SK-N-MC (cell line): Measurements from ENCODE around the gene VWC2.

Experiments used
- DNase-seq: peaks from one replicate; pipeline ENCODE4 v3.0.0-alpha.2; 2011; ENCODE audit warnings: low read depth, low spot score
- H3K27ac ChIP-seq: fragments of 200-600 bp; sonication (generic); 2 replicates; pipeline ENCODE4 v1.5.1; 2016; ENCODE audit warnings: mixed run types
- H3K36me3 ChIP-seq: fragments of 200-600 bp; sonication (generic); 2 replicates; pipeline ENCODE4 v1.6.1; 2017; ENCODE audit warnings: antibody characterized with exemption, low read length, mixed read lengths; ENCODE audit not compliant: insufficient read depth
- H3K4me3 ChIP-seq: fragments of 200-600 bp; sonication (generic); 2 replicates; pipeline ENCODE4 v1.5.1; 2016
- H3K9ac ChIP-seq: fragments of 200-600 bp; sonication (generic); 2 replicates; pipeline ENCODE4 v1.8.0; 2017; ENCODE audit warnings: mixed run types, mixed read lengths; ENCODE audit not compliant: insufficient read length
- H3K9me3 ChIP-seq: fragments of 200-600 bp; sonication (generic); 2 replicates; pipeline ENCODE4 v1.6.1; 2017; ENCODE audit warnings: low read depth, mild to moderate bottlenecking, antibody characterized with exemption, low read length, moderate library complexity, mixed read lengths
- EZH2 ChIP-seq: fragments of 200-600 bp; sonication (generic); IDR thresholded peaks from one replicate; pipeline ENCODE4 v1.6.1; 2017; ENCODE audit warnings: antibody characterized with exemption
- FOXP2 ChIP-seq: optimal IDR thresholded peaks from 2 replicates; pipeline ENCODE3; 2011; ENCODE audit warnings: mild to moderate bottlenecking, moderate library complexity; ENCODE audit not compliant: insufficient read depth; ENCODE audit errors: extremely low read length, control extremely low read depth
- POLR2AphosphoS5 ChIP-seq: IDR thresholded peaks from 2 replicates; pipeline ENCODE4 v1.6.1; 2012; ENCODE audit warnings: mild to moderate bottlenecking, low read depth, low read length, borderline replicate concordance

Gene VWC2

GRCh38 chr7:49927631-49928030 lies 154.2 kb downstream of the VWC2 start:
- Histone ChIP-seq H3K4me3 (no peak overlapping the region), H3K9ac (no peak overlapping the region), H3K36me3 (no peaks in the 10 kb centered on the region), H3K27ac (no peak overlapping the region), H3K9me3 (no peaks in the 10 kb centered on the region)
- no peak for TF ChIP-seq FOXP2
- DNase-seq: no peak

GRCh38 chr7:49928787-49929186 lies 155.3 kb downstream of the VWC2 start:
- H3K9me3 ChIP-seq: no peaks in the 10 kb centered on the region
- no peaks in the 10 kb centered on the region for H3K36me3 ChIP-seq
- DNase-seq: no peak
- no peak for TF ChIP-seq EZH2
- no peak for TF ChIP-seq POLR2AphosphoS5
- no peak for TF ChIP-seq FOXP2
- H3K4me3 ChIP-seq: no peak overlapping the region
- H3K9ac ChIP-seq: no peak overlapping the region
- no peak overlapping the region for H3K27ac ChIP-seq

GRCh38 chr7:49931627-49932026 lies 158.2 kb downstream of the VWC2 start:
- H3K9me3 ChIP-seq: no peaks in the 10 kb centered on the region
- no peak overlapping the region for H3K4me3 ChIP-seq
- H3K36me3 ChIP-seq: no peaks in the 10 kb centered on the region
- TF ChIP-seq FOXP2: no peak
- TF ChIP-seq POLR2AphosphoS5: no peak
- no peak for TF ChIP-seq EZH2
- DNase-seq: no peak
- H3K9ac ChIP-seq: no peak overlapping the region
- no peak overlapping the region for H3K27ac ChIP-seq

- Histone ChIP-seq H3K4me3 (no peak overlapping the region), H3K9ac (no peak overlapping the region), H3K27ac (no peak overlapping the region), H3K9me3 (no peaks in the 10 kb centered on the region), H3K36me3 (no peaks in the 10 kb centered on the region)
- no peak for DNase-seq
- TF ChIP-seq EZH2 (no peak), FOXP2 (no peak), POLR2AphosphoS5 (no peak)
These were observed 164.2 kb downstream of the VWC2 start for GRCh38 chr7:49937608-49938007.
